CD4-positive, CD25-positive, alpha-beta regulatory T cell (primary cell): ENCODE data around the gene ANKK1. TPM values are rescaled to one million over a fixed set of nuclear protein-coding genes. Genes with fewer than 3 reads are reported as not detected.
A peak's percentile ranks its signal among the peaks of the same experiment; 100 is the strongest.

Experiments used
- ATAC-seq, 2 donors: fragments of 150-1000 bp; cut with Tn5 transposase; one replicate each; pipeline ENCODE4 v1.10.0; 2021; ENCODE audit warnings: low read depth in 2 of 2, moderate number of reproducible peaks in 2 of 2, moderate library complexity in 1 of 2
- DNase-seq, 3 donors: peaks; one replicate each; pipeline versions ENCODE4 v3.0.0 to v3.0.0-alpha.2; 2012 to 2022; ENCODE audit warnings: mixed read lengths in 1 of 3
- H3K27ac ChIP-seq: one replicate; pipeline ENCODE4 v1.7.0; 2013; ENCODE audit warnings: mild to moderate bottlenecking, low read length; ENCODE audit not compliant: insufficient read depth, poor library complexity, severe bottlenecking
- H3K27me3 ChIP-seq: one replicate; pipeline ENCODE4 v1.7.0; 2013; ENCODE audit warnings: low read length; ENCODE audit not compliant: control insufficient read depth, insufficient read depth
- H3K36me3 ChIP-seq: one replicate; pipeline ENCODE4 v1.7.0; 2013; ENCODE audit warnings: mild to moderate bottlenecking, low read length, moderate library complexity; ENCODE audit not compliant: control insufficient read depth, insufficient read depth
- H3K4me1 ChIP-seq: 2 replicates; pipeline ENCODE4 v1.7.0; 2013; ENCODE audit warnings: mild to moderate bottlenecking, low read length; ENCODE audit not compliant: insufficient read depth, control insufficient read depth, poor library complexity, severe bottlenecking
- H3K4me3 ChIP-seq: one replicate; pipeline ENCODE4 v1.7.0; 2013; ENCODE audit warnings: low read depth, mild to moderate bottlenecking, low read length, moderate library complexity
- H3K9me3 ChIP-seq, 2 experiments: 1 replicate in 1 of 2; 2 replicates in 1 of 2; pipeline ENCODE4 v1.7.0; 2013; ENCODE audit warnings: low read length in 2 of 2, mild to moderate bottlenecking in 1 of 2, moderate library complexity in 1 of 2; ENCODE audit not compliant: control insufficient read depth in 2 of 2
- H3K27ac Mint-ChIP-seq, 3 donors: one replicate each; pipeline ENCODE4 v1.8.0; 2020 to 2022; ENCODE audit warnings: mild to moderate bottlenecking in 3 of 3, mixed read lengths in 3 of 3, moderate library complexity in 2 of 3
- H3K27me3 Mint-ChIP-seq: one replicate; pipeline ENCODE4 v1.8.0; 2022; ENCODE audit warnings: mild to moderate bottlenecking, mixed read lengths
- H3K36me3 Mint-ChIP-seq: one replicate; pipeline ENCODE4 v1.8.0; 2020; ENCODE audit warnings: mixed read lengths
- H3K4me1 Mint-ChIP-seq, 4 donors: one replicate each; pipeline ENCODE4 v1.8.0; 2020 to 2022; ENCODE audit warnings: mixed read lengths in 4 of 4, mild to moderate bottlenecking in 1 of 4
- H3K4me3 Mint-ChIP-seq, 4 donors: one replicate each; pipeline ENCODE4 v1.8.0; 2020 to 2022; ENCODE audit warnings: mild to moderate bottlenecking in 4 of 4, mixed read lengths in 4 of 4, moderate library complexity in 3 of 4
- H3K9me3 Mint-ChIP-seq, 7 donors: one replicate each; pipeline ENCODE4 v1.8.0; 2020 to 2022; ENCODE audit warnings: mixed read lengths in 7 of 7, mild to moderate bottlenecking in 3 of 7, moderate library complexity in 2 of 7
- polyA plus RNA-seq, 4 donors: library from polyadenylated mRNA; unstranded; fragments of 300-500 nt; fragmentation: Illumina TruSeq; gene quantifications; one replicate each; pipeline ENCODE4 v1.2.3, GENCODE V29; 2021
- total RNA-seq: library from RNA; stranded (reverse); gene quantifications from one replicate; pipeline ENCODE4 v1.2.3, GENCODE V29; 2022

Gene ANKK1
- total RNA-seq: 0.89 TPM
- under 1 TPM in 3 of 4 donors, not detected in 1; 0.34 to 0.86 (median 0.49) TPM for polyA plus RNA-seq

GRCh38 chr11:113387605-113388211 lies at the start of gene ANKK1:
TSS of gene ANKK1 (plus strand) at chr11:113387779. CDS start at chr11:113387885, 106 bp downstream.
- Histone ChIP-seq H3K9me3 (no peaks in the 10 kb centered on the region), H3K4me3 (no peak within 1 kb of the TSS), H3K36me3 (no peaks in the 10 kb centered on the region), H3K27ac (no peak within 1 kb of the TSS), H3K27me3 (peaks cover 13% of the 10 kb centered on the region), H3K4me1 (no peaks in the 10 kb centered on the region)
- no peaks in the 10 kb centered on the region for H3K9me3 Mint-ChIP-seq
- H3K27me3 Mint-ChIP-seq: peaks cover 4% of the 10 kb centered on the region
- H3K36me3 Mint-ChIP-seq: peaks cover 9% of the 10 kb centered on the region
- H3K27ac Mint-ChIP-seq: no peak within 1 kb of the TSS
- ATAC-seq (no peak), DNase-seq (no peak)
- H3K4me3 Mint-ChIP-seq: no peak within 1 kb of the TSS
- peaks cover 0 to 4% (median 0%) of the 10 kb centered on the region in 4 donors for H3K4me1 Mint-ChIP-seq

GRCh38 chr11:113338730-113339129 lies 48.8 kb upstream of the ANKK1 start:
- no peaks in the 10 kb centered on the region for H3K27me3 ChIP-seq
- Mint-ChIP-seq H3K4me1 (peaks cover 0 to 7% (median 2%) of the 10 kb centered on the region in 4 donors), H3K36me3 (peaks cover 90% of the 10 kb centered on the region), H3K4me3 (no peak overlapping the region), H3K27me3 (no peaks in the 10 kb centered on the region), H3K9me3 (no peaks in the 10 kb centered on the region), H3K27ac (no peak overlapping the region)
- ATAC-seq: no peak
- no peaks in the 10 kb centered on the region for H3K4me1 ChIP-seq
- DNase-seq: no peak
- H3K36me3 ChIP-seq: peaks cover 93% of the 10 kb centered on the region
- H3K4me3 ChIP-seq: no peak overlapping the region
- H3K9me3 ChIP-seq: no peaks in the 10 kb centered on the region
- H3K27ac ChIP-seq: no peak overlapping the region

GRCh38 chr11:113339929-113340589 lies 47.5 kb upstream of the ANKK1 start:
- Mint-ChIP-seq H3K36me3 (peaks cover 87% of the 10 kb centered on the region), H3K27me3 (no peaks in the 10 kb centered on the region), H3K27ac (peak overlapping the region in 1 of 3 donors; percentile 22), H3K4me1 (peaks cover 0 to 7% (median 2%) of the 10 kb centered on the region in 4 donors), H3K4me3 (no peak overlapping the region), H3K9me3 (no peaks in the 10 kb centered on the region)
- H3K27me3 ChIP-seq: no peaks in the 10 kb centered on the region
- no peaks in the 10 kb centered on the region for H3K4me1 ChIP-seq
- ATAC-seq (no peak), DNase-seq (no peak)
- H3K36me3 ChIP-seq: peaks cover 88% of the 10 kb centered on the region
- H3K9me3 ChIP-seq: no peaks in the 10 kb centered on the region
- no peak overlapping the region for H3K27ac ChIP-seq
- H3K4me3 ChIP-seq: no peak overlapping the region

- no peak overlapping the region for H3K4me3 ChIP-seq
- DNase-seq: no peak
- H3K27ac ChIP-seq: no peak overlapping the region
- no peaks in the 10 kb centered on the region for H3K27me3 Mint-ChIP-seq
- H3K9me3 ChIP-seq: no peaks in the 10 kb centered on the region
- H3K27me3 ChIP-seq: no peaks in the 10 kb centered on the region
- no peak for ATAC-seq
- H3K4me1 Mint-ChIP-seq: peaks cover 0 to 7% (median 3%) of the 10 kb centered on the region in 4 donors
- peaks cover 72% of the 10 kb centered on the region for H3K36me3 Mint-ChIP-seq
- H3K36me3 ChIP-seq: peaks cover 79% of the 10 kb centered on the region
- no peak overlapping the region for H3K27ac Mint-ChIP-seq
- no peaks in the 10 kb centered on the region for H3K4me1 ChIP-seq
- no peaks in the 10 kb centered on the region for H3K9me3 Mint-ChIP-seq
- no peak overlapping the region for H3K4me3 Mint-ChIP-seq
These were observed 46.0 kb upstream of the ANKK1 start for GRCh38 chr11:113341388-113342165.

- Mint-ChIP-seq H3K9me3 (no peaks in the 10 kb centered on the region), H3K27me3 (no peaks in the 10 kb centered on the region)
- DNase-seq: no peak
These were observed 41.6 kb upstream of the ANKK1 start for GRCh38 chr11:113345978-113346377.

GRCh38 chr11:113349528-113349927 lies 38.1 kb upstream of the ANKK1 start:
- no peaks in the 10 kb centered on the region for H3K9me3 ChIP-seq
- Mint-ChIP-seq H3K27me3 (no peaks in the 10 kb centered on the region), H3K4me3 (no peak overlapping the region), H3K4me1 (peaks cover 0 to 8% (median 5%) of the 10 kb centered on the region in 4 donors), H3K27ac (no peak overlapping the region), H3K36me3 (peaks cover 52% of the 10 kb centered on the region), H3K9me3 (peaks cover 0 to 8% (median 3%) of the 10 kb centered on the region in 7 donors)
- no peak overlapping the region for H3K27ac ChIP-seq
- H3K36me3 ChIP-seq: peaks cover 36% of the 10 kb centered on the region
- DNase-seq: no peak
- ATAC-seq: no peak
- no peaks in the 10 kb centered on the region for H3K4me1 ChIP-seq
- H3K4me3 ChIP-seq: no peak overlapping the region
- H3K27me3 ChIP-seq: no peaks in the 10 kb centered on the region

More at GRCh38 chr11:113345978-113346377, 41.6 kb upstream of the ANKK1 start:
- Histone ChIP-seq H3K4me3 (no peak overlapping the region), H3K4me1 (no peaks in the 10 kb centered on the region), H3K36me3 (peaks cover 51% of the 10 kb centered on the region), H3K27ac (no peak overlapping the region), H3K27me3 (no peaks in the 10 kb centered on the region), H3K9me3 (no peaks in the 10 kb centered on the region)
- H3K4me1 Mint-ChIP-seq: peaks cover 0 to 2% (median 0%) of the 10 kb centered on the region in 4 donors
- H3K27ac Mint-ChIP-seq: no peak overlapping the region
- H3K4me3 Mint-ChIP-seq: no peak overlapping the region
- ATAC-seq: no peak
- H3K36me3 Mint-ChIP-seq: peaks cover 55% of the 10 kb centered on the region

GRCh38 chr11:113350336-113351067 lies 37.1 kb upstream of the ANKK1 start:
- Mint-ChIP-seq H3K36me3 (peaks cover 59% of the 10 kb centered on the region), H3K4me1 (peaks cover 0 to 13% (median 6%) of the 10 kb centered on the region in 4 donors), H3K27ac (no peak overlapping the region), H3K9me3 (peaks cover 0 to 17% (median 7%) of the 10 kb centered on the region in 7 donors), H3K4me3 (no peak overlapping the region), H3K27me3 (no peaks in the 10 kb centered on the region)
- H3K27me3 ChIP-seq: no peaks in the 10 kb centered on the region
- H3K9me3 ChIP-seq: no peaks in the 10 kb centered on the region
- no peak overlapping the region for H3K27ac ChIP-seq
- DNase-seq: no peak
- ATAC-seq: no peak
- peaks cover 46% of the 10 kb centered on the region for H3K36me3 ChIP-seq
- H3K4me3 ChIP-seq: no peak overlapping the region
- no peaks in the 10 kb centered on the region for H3K4me1 ChIP-seq
